GM19099 (cell line): Measurements from ENCODE around the gene COL23A1.

ENCODE experiments used
- POLR2A ChIP-seq: IDR thresholded peaks from 3 replicates; pipeline ENCODE4 v1.6.1; 2011; ENCODE audit warnings: low read depth; ENCODE audit not compliant: insufficient read length; ENCODE audit errors: extremely low read depth

COL23A1 gene

GRCh38 chr5:178590141-178590923 lies at the start of gene COL23A1:
COL23A1 (minus strand) TSS chr5:178590393.
- TF ChIP-seq POLR2A = no peak

GRCh38 chr5:178637356-178638074 lies 47.3 kb upstream of the COL23A1 start:
- TF ChIP-seq POLR2A = no peak

- no peak for TF ChIP-seq POLR2A
Measured at GRCh38 chr5:178632285-178632684, 42.1 kb upstream of the COL23A1 start.

GRCh38 chr5:178630951-178631350 lies 40.8 kb upstream of the COL23A1 start:
- no peak for TF ChIP-seq POLR2A

- TF ChIP-seq POLR2A = no peak
Measured at GRCh38 chr5:178630475-178630930, 40.3 kb upstream of the COL23A1 start.

- TF ChIP-seq POLR2A = no peak
Measured at GRCh38 chr5:178627259-178627598, 37.0 kb upstream of the COL23A1 start.

- peak; percentile 94 for TF ChIP-seq POLR2A
Measured at GRCh38 chr5:178626484-178627258, 36.5 kb upstream of the COL23A1 start, which contains the start of gene CLK4. CLK4 (minus strand) TSS chr5:178627050; CDS start chr5:178623416, 3,634 bp downstream.

- TF ChIP-seq POLR2A = no peak
Measured at GRCh38 chr5:178625679-178626483, 35.7 kb upstream of the COL23A1 start.

- no peak for TF ChIP-seq POLR2A
Measured at GRCh38 chr5:178624631-178625546, 34.7 kb upstream of the COL23A1 start.

- TF ChIP-seq POLR2A = no peak
Measured at GRCh38 chr5:178622679-178623247, 32.6 kb upstream of the COL23A1 start.

GRCh38 chr5:178619390-178619789 lies 29.2 kb upstream of the COL23A1 start:
- TF ChIP-seq POLR2A = no peak

- TF ChIP-seq POLR2A = no peak
Measured at GRCh38 chr5:178612299-178612698, 22.1 kb upstream of the COL23A1 start.

- TF ChIP-seq POLR2A = no peak
Measured at GRCh38 chr5:178606269-178606668, 16.1 kb upstream of the COL23A1 start.
